ENCODE measurements around the gene UFD1.

The UFD1 gene

GRCh38 chr22:19412478-19412877 lies 66.5 kb downstream of the UFD1 start:
- Histone ChIP-seq H2AFZ (ENCODE audit: low read depth) (no peak overlapping the region), H3K4me2 (peak overlapping the region; percentile 6; the same call in 1 of the 2 replicates), H3K36me3 (ENCODE audit: insufficient read depth) (no peaks in the 10 kb centered on the region), H3K27ac (no peak overlapping the region; the same call in 1 of the 2 replicates), H3K4me3 (IDR thresholded peaks at IDR 0.05; ENCODE audit: insufficient read depth, low read depth, low read length) (no peak overlapping the region), H3K27me3 (ENCODE audit: insufficient read depth, low read depth) (no peaks in the 10 kb centered on the region), H4K20me1 (ENCODE audit: insufficient read depth) (peaks cover 42% of the 10 kb centered on the region), H3K79me2 (ENCODE audit: insufficient read depth, low read depth) (peaks cover 85% of the 10 kb centered on the region), H3K4me1 (ENCODE audit: low read depth, poor library complexity, severe bottlenecking) (peaks cover 59% of the 10 kb centered on the region), H3K9ac (no peak overlapping the region)
- no peak for TF ChIP-seq CTCF (conservative IDR thresholded peaks at IDR 0.05; ENCODE audit: low read depth, low read length)

GRCh38 chr22:19411690-19412045 lies 67.3 kb downstream of the UFD1 start:
- H3K27ac ChIP-seq: no peak overlapping the region; the same call in 1 of the 2 replicates
- H3K79me2 ChIP-seq (ENCODE audit: insufficient read depth, low read depth): peaks cover 80% of the 10 kb centered on the region
- no peak overlapping the region for H2AFZ ChIP-seq (ENCODE audit: low read depth)
- H3K36me3 ChIP-seq (ENCODE audit: insufficient read depth): 0 out of 2 replicates have a peak, but pooled peaks cover 3% of the 10 kb centered on the region
- H4K20me1 ChIP-seq (ENCODE audit: insufficient read depth): peaks cover 42% of the 10 kb centered on the region
- no peak overlapping the region for H3K9ac ChIP-seq
- peaks cover 51% of the 10 kb centered on the region for H3K4me1 ChIP-seq (ENCODE audit: low read depth, poor library complexity, severe bottlenecking)
- no peak for TF ChIP-seq CTCF (conservative IDR thresholded peaks at IDR 0.05; ENCODE audit: low read depth, low read length)
- no peak overlapping the region for H3K4me3 ChIP-seq (IDR thresholded peaks at IDR 0.05; ENCODE audit: insufficient read depth, low read depth, low read length)
- no peaks in the 10 kb centered on the region for H3K27me3 ChIP-seq (ENCODE audit: insufficient read depth, low read depth)
- H3K4me2 ChIP-seq: no peak overlapping the region

- H3K36me3 ChIP-seq (ENCODE audit: insufficient read depth): 0 out of 2 replicates have a peak, but pooled peaks cover 3% of the 10 kb centered on the region
- H3K79me2 ChIP-seq (ENCODE audit: insufficient read depth, low read depth): peaks cover 74% of the 10 kb centered on the region
These were observed 67.9 kb downstream of the UFD1 start for GRCh38 chr22:19410941-19411689.

More at GRCh38 chr22:19410941-19411689, 67.9 kb downstream of the UFD1 start:
- no peak overlapping the region; the same call in 1 of the 2 replicates for H3K27ac ChIP-seq
- no peaks in the 10 kb centered on the region for H3K27me3 ChIP-seq (ENCODE audit: insufficient read depth, low read depth)
- H3K4me2 ChIP-seq: no peak overlapping the region
- peaks cover 45% of the 10 kb centered on the region for H3K4me1 ChIP-seq (ENCODE audit: low read depth, poor library complexity, severe bottlenecking)
- H3K9ac ChIP-seq: no peak overlapping the region
- no peak overlapping the region for H2AFZ ChIP-seq (ENCODE audit: low read depth)
- TF ChIP-seq CTCF (conservative IDR thresholded peaks at IDR 0.05; ENCODE audit: low read depth, low read length): no peak
- H3K4me3 ChIP-seq (IDR thresholded peaks at IDR 0.05; ENCODE audit: insufficient read depth, low read depth, low read length): no peak overlapping the region
- peaks cover 39% of the 10 kb centered on the region for H4K20me1 ChIP-seq (ENCODE audit: insufficient read depth)

Measured in KMS-11 (cell line).